Spleen (tissue), 11 donors: ENCODE data around the gene CDH26. TPM values are rescaled to one million over a fixed set of nuclear protein-coding genes. Genes with fewer than 3 reads are reported as not detected.

Experiments
- DNase-seq: peaks from one replicate; pipeline ENCODE4 v3.0.0-alpha.2; 2020
- H3K27ac ChIP-seq, 8 donors: fragments of 200-600 bp; sonication (generic) in 7 of 8; 1 replicate in 4 of 8; 2 replicates in 4 of 8; pipeline versions ENCODE4 v1.5.0 to v1.8.0; 2016 to 2021; ENCODE audit warnings: inconsistent platforms in 4 of 8, mild to moderate bottlenecking in 4 of 8, moderate library complexity in 1 of 8
- H3K27me3 ChIP-seq, 7 donors: fragments of 200-600 bp; sonication (generic) in 6 of 7; replicated peaks in 1 of 7; 1 replicate in 4 of 7; 2 replicates in 3 of 7; pipeline versions ENCODE4 v1.5.0 to v1.8.0; 2016 to 2021; ENCODE audit warnings: inconsistent platforms in 3 of 7, mild to moderate bottlenecking in 1 of 7
- H3K36me3 ChIP-seq, 6 donors: fragments of 200-600 bp; sonication (generic) in 5 of 6; 1 replicate in 4 of 6; 2 replicates in 2 of 6; pipeline versions ENCODE4 v1.5.0 to v1.8.0; 2016 to 2021; ENCODE audit warnings: inconsistent platforms in 2 of 6
- H3K4me1 ChIP-seq, 6 donors: fragments of 200-600 bp; sonication (generic) in 5 of 6; 1 replicate in 3 of 6; 2 replicates in 3 of 6; pipeline versions ENCODE4 v1.5.0 to v1.8.0; 2016 to 2021; ENCODE audit warnings: inconsistent platforms in 3 of 6
- H3K4me3 ChIP-seq, 8 donors: fragments of 200-600 bp; sonication (generic) in 7 of 8; 1 replicate in 4 of 8; 2 replicates in 4 of 8; pipeline versions ENCODE4 v1.5.0 to v1.8.0; 2016 to 2021; ENCODE audit warnings: inconsistent platforms in 4 of 8, mild to moderate bottlenecking in 4 of 8, moderate library complexity in 2 of 8
- H3K9me3 ChIP-seq, 8 donors: fragments of 200-600 bp; sonication (generic) in 7 of 8; 1 replicate in 4 of 8; 2 replicates in 4 of 8; pipeline versions ENCODE4 v1.5.0 to v1.8.0; 2016 to 2021; ENCODE audit warnings: inconsistent platforms in 4 of 8
- POLR2A ChIP-seq, 3 donors: fragments of 450-650 bp; IDR thresholded peaks; one replicate each; pipeline ENCODE4 v1.5.1; 2017; ENCODE audit warnings: antibody characterized with exemption in 3 of 3, mild to moderate bottlenecking in 1 of 3
- POLR2AphosphoS5 ChIP-seq, 3 donors: sonication (generic); formaldehyde crosslinking; IDR thresholded peaks; one replicate each; pipeline ENCODE4 v1.5.1; 2017; ENCODE audit warnings: antibody characterized with exemption in 3 of 3
- WGBS, 5 donors: extraction: QIAGEN DNeasy Blood & Tissue Kit in 3 of 5; methylation state at CpG; one replicate each; pipeline versions ENCODE4 v1.1.5 to v1.1.7; 2013 to 2018; 5-methylcytosine and 5-hydroxymethylcytosine counted together
- intact Hi-C: fragments of 100-400 bp; cut with DNase I; formaldehyde crosslinking; loops from one replicate; pipeline ENCODE4 v1.15.0; 2023; ENCODE audit warnings: low total_unique reads
- polyA plus RNA-seq, 3 donors: library from polyadenylated mRNA; stranded (reverse); fragments of 200-250 nt; gene quantifications; one replicate each; pipeline ENCODE4 v1.2.1, GENCODE V29; 2013
- total RNA-seq, 7 donors: library from RNA; depleted of rRNA in 3 of 7; stranded (reverse); fragments of >200 nt in 3 of 7; fragmentation: NEBNext Ultra II Directional in 4 of 7; extraction: Animal tissue kit (Norgen Biotek cat#: 25700) in 4 of 7; gene quantifications; one replicate each; pipeline versions ENCODE4 v1.1.0 to v1.2.1, GENCODE V29; 2016 to 2021
- TF ChIP-seq, protein P1 (sequence below), 11 experiments: fragments of 200-600 bp in 7 of 11; fragments of 450-650 bp in 4 of 11; sonication (generic) in 4 of 11; IDR thresholded peaks in 8 of 11; conservative IDR thresholded peaks in 3 of 11; 1 replicate in 7 of 11; 2 replicates in 4 of 11; pipeline versions ENCODE4 v1.4.0 to v1.8.0; 2016 to 2021; ENCODE audit warnings: antibody characterized with exemption in 11 of 11, inconsistent platforms in 4 of 11, mild to moderate bottlenecking in 1 of 11
- donor health status: healthy with polysubstance abuse.
- donor health status: DM: no; HTN: no; CAD: no; lungs with moderate emphysema.
- donor health status: DM: no; HTN: no; CAD: no.
- donor health status: Bipolar disorder and iron deficiency.
- donor health status: healthy.
- donor health status: DM: no; HTN: no; CAD: no.
- donor health status: DM: yes; HTN: yes; CAD: no.

The CDH26 gene
- total and polyA plus RNA-seq, 10 donors = 0.70 to 6.2 (median 2.0) TPM

DNA sequence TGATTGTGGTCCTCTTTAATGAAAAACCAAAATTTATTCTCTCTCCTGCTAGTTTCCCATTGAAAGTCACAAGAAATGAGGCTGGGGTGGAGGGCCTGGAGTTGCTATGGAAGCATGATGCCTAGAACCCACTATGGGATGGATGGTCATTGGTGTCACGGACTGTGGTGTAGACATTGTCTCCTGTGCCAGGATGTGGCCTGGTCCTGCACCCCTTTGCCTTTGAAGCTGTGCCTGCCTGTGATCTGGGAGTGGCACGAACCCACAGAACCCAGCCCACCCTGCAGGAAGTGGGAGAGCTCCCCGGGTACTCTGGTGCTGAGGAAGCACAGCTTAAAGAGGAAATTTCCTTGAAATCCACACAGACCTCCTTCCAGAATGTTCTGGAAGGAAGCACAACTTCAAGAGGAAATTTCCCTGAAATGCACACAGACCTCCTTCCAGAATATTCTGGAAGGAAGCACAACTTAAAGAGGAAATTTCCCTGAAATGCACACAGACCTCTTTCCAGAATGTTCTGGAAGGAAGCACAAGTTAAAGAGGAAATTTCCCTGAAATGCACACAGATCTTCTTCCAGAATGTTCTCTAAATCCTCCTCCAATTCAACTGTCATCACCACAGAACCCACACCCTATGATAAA is 105.6 kb downstream of the CDH26 start:
- 36 to 51% (median 50%) methylated on average over 2 to 3 of the region's 3 CpGs for WGBS, 5 donors

More for the DNA sequence above, 105.6 kb downstream of the CDH26 start:
- H3K36me3 ChIP-seq = no peaks in the 10 kb centered on the region
- TF ChIP-seq, protein P1, sequence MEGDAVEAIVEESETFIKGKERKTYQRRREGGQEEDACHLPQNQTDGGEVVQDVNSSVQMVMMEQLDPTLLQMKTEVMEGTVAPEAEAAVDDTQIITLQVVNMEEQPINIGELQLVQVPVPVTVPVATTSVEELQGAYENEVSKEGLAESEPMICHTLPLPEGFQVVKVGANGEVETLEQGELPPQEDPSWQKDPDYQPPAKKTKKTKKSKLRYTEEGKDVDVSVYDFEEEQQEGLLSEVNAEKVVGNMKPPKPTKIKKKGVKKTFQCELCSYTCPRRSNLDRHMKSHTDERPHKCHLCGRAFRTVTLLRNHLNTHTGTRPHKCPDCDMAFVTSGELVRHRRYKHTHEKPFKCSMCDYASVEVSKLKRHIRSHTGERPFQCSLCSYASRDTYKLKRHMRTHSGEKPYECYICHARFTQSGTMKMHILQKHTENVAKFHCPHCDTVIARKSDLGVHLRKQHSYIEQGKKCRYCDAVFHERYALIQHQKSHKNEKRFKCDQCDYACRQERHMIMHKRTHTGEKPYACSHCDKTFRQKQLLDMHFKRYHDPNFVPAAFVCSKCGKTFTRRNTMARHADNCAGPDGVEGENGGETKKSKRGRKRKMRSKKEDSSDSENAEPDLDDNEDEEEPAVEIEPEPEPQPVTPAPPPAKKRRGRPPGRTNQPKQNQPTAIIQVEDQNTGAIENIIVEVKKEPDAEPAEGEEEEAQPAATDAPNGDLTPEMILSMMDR (IDR thresholded peaks at IDR 0.05 in 8 of 11, conservative IDR thresholded peaks at IDR 0.05 in 3 of 11) = no peak
- no peak for TF ChIP-seq POLR2A (IDR thresholded peaks at IDR 0.05)
- TF ChIP-seq POLR2AphosphoS5 (IDR thresholded peaks at IDR 0.05) = no peak
- peaks cover 0 to 32% (median 13%) of the 10 kb centered on the region in 6 donors for H3K4me1 ChIP-seq
- H3K9me3 ChIP-seq = no peaks in the 10 kb centered on the region
- DNase-seq = no peak
- H3K27ac ChIP-seq = no peak overlapping the region
- intact Hi-C loops = no loop called here
- H3K4me3 ChIP-seq = no peak overlapping the region
- H3K27me3 ChIP-seq = no peaks in the 10 kb centered on the region

Other genes starting within 250 kb of the CDH26 start
- 1 to 10 TPM; 4.1 to 9.1 (median 6.1) TPM for gene SYCP2, start 24.8 kb upstream of the CDH26 start, total RNA-seq
- gene SYCP2, start 24.8 kb upstream of the CDH26 start, polyA plus RNA-seq = 1 to 10 TPM; 1.5 to 3.4 (median 1.9) TPM
- gene PPP1R3D, start 18.1 kb upstream of the CDH26 start, total RNA-seq = 10 to 100 TPM; 11.8 to 24.9 (median 14.6) TPM
- 1 to 10 TPM; 3.1 to 5.0 (median 4.0) TPM for gene PPP1R3D, start 18.1 kb upstream of the CDH26 start, polyA plus RNA-seq
- gene FAM217B, start 18.0 kb upstream of the CDH26 start, total RNA-seq = 10 to 100 TPM; 13.4 to 22.4 (median 18.6) TPM
- 1 to 10 TPM; 4.6 to 5.5 (median 5.4) TPM for gene FAM217B, start 18.0 kb upstream of the CDH26 start, polyA plus RNA-seq